Rectal smooth muscle tissue (tissue), 1 donor: ENCODE measurements around the gene TAS1R3.
"Not testable (repeated sequence)": the region's sequence is repeated elsewhere in the genome, so short reads cannot be mapped to it uniquely, and the experiment has no call there.

ENCODE experiments used
- H3K27ac ChIP-seq: one replicate; pipeline ENCODE4 v1.7.0; 2013; ENCODE audit warnings: low read depth, low read length, inconsistent platforms
- H3K27me3 ChIP-seq: one replicate; pipeline ENCODE4 v1.7.0; 2013; ENCODE audit warnings: low read length; ENCODE audit not compliant: control insufficient read depth, insufficient read depth
- H3K36me3 ChIP-seq: one replicate; pipeline ENCODE4 v1.7.0; 2013; ENCODE audit warnings: low read length; ENCODE audit not compliant: control insufficient read depth, insufficient read depth
- H3K4me1 ChIP-seq: one replicate; pipeline ENCODE4 v1.7.0; 2013; ENCODE audit warnings: low read length; ENCODE audit not compliant: control insufficient read depth, insufficient read depth
- H3K4me3 ChIP-seq: one replicate; pipeline ENCODE4 v1.7.0; 2013; ENCODE audit warnings: low read length
- H3K9ac ChIP-seq: one replicate; pipeline ENCODE4 v1.7.0; 2013; ENCODE audit warnings: low read length

TAS1R3 gene

GRCh38 chr1:1361233-1361981 lies 30.3 kb downstream of the TAS1R3 start:
- H3K36me3 ChIP-seq, result no peaks in the 10 kb centered on the region

DNA sequence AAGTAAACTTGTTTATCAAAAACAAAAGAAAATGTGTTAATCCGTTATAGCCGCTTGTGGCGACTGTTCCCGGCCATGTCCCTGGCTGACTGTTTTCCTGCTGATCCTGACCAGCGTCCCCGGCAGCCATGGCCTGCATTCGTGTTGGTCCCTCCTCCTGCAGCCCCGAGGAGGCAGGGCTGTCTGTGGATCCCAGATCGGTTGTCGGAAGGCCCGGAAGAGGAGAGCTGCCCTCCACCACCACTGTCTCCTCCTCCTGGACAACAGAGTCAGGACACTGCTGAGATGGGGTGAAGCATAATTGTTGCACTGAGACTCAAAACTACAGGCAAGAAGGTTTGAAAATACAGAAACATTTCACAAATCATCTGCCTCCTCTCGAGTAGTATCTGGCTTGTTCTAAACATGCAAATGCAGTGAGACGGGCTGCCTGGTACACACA lies 30.9 kb downstream of the TAS1R3 start:
- H3K9ac ChIP-seq, result no peak overlapping the region
- peaks cover 3% of the 10 kb centered on the region for H3K27me3 ChIP-seq

More at GRCh38 chr1:1361233-1361981, 30.3 kb downstream of the TAS1R3 start:
- Histone ChIP-seq H3K4me3 (peak overlapping the region; percentile 44), H3K4me1 (peaks cover 25% of the 10 kb centered on the region), H3K27me3 (peaks cover 3% of the 10 kb centered on the region), H3K9ac (no peak overlapping the region), H3K27ac (peak overlapping the region; percentile 72)

GRCh38 chr1:1364266-1364665 lies 33.2 kb downstream of the TAS1R3 start:
- H3K27me3 ChIP-seq, result peaks cover 3% of the 10 kb centered on the region
- no peak overlapping the region for H3K9ac ChIP-seq
- H3K27ac ChIP-seq, result no peak overlapping the region
- H3K4me3 ChIP-seq, result no peak overlapping the region
- no peaks in the 10 kb centered on the region for H3K36me3 ChIP-seq
- H3K4me1 ChIP-seq, result peaks cover 20% of the 10 kb centered on the region

More for the DNA sequence above, 30.9 kb downstream of the TAS1R3 start:
- Histone ChIP-seq H3K4me3 (no peak overlapping the region), H3K36me3 (no peaks in the 10 kb centered on the region), H3K27ac (peak overlapping the region; percentile 72), H3K4me1 (peaks cover 25% of the 10 kb centered on the region)

DNA sequence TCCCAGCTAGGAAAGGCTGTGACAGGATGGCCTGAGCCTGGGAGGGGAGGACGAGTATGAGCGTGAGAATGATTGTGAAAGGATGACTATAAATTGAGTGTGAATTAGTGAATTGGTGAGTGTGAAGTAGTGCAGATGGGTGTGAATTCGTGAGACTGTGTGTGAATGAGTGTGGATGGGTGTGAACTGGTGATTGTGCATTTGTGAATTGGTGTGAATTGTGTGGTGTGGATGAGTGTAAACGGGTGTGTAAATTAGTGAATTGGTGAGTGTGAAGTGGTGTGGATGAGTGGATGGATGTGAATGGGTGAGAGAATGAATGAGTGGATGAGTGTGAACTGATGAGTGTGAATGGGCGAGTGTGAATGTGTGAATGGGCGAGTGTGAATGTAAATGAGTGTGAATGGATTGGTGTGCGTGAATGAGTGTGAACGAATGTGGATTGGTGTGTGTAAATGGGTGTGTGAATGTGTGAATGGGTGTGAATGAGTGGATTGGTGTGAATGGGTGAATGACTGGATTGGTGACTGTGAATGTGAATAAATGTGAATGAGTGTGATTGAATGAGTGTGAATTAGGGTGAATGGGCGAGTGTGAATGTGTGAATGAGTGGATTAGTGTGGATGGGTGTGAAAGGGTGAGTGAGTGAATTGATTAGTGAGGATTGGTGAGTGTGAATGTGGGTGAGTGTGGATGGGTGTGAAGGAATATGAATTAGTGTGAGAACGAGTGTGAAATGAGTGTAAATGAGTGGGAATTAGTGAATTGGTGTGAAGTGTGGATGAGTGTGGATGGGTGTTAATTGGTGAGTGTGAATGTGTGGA lies 35.0 kb downstream of the TAS1R3 start:
- Histone ChIP-seq H3K27me3 (no peaks in the 10 kb centered on the region), H3K4me1 (peaks cover 7% of the 10 kb centered on the region), H3K4me3 (no peak overlapping the region), H3K36me3 (no peaks in the 10 kb centered on the region), H3K27ac (no peak overlapping the region), H3K9ac (no peak overlapping the region)

DNA sequence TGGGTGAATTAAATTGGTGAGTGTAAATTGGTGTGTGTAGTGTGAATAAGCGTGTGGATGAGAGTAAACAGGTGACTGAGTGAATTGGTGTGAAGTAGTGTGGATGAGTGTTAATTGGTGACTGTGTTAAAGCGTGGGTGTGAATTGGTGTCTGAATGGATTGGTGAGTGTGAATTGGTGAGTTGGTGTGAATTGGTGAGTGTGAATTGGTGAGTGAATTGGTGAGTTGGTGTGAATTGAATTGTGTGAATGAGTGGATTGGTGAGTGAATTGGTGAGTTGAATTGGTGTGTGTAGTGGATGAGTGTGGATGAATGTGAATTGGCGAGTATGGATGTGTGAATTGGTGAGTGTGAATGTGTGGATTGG lies 35.6 kb downstream of the TAS1R3 start:
- Histone ChIP-seq H3K36me3 (no peaks in the 10 kb centered on the region), H3K27me3 (no peaks in the 10 kb centered on the region), H3K4me3 (no peak overlapping the region), H3K9ac (no peak overlapping the region), H3K4me1 (peaks cover 4% of the 10 kb centered on the region), H3K27ac (no peak overlapping the region)

DNA sequence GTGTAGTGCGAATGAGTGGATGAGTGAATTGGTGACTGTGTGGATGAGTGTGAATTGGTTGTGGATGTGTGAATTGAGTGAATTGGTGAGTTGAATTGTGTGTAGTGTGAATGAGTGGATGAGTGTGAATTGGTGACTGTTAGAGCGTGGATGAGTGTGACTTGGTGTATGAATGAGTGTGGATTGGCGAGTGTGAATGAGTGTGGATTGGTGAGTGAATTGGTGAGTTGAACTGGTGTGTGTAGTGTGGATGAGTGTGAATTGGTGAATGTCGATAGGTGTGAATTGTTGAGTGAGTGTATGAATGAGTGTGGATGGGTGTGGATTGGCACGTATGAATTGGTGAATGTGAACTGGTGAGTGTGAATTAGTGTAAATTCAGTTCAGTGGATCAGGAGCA lies 36.2 kb downstream of the TAS1R3 start:
- H3K9ac ChIP-seq, result no peak overlapping the region
- H3K4me1 ChIP-seq, result peaks cover 4% of the 10 kb centered on the region
- no peaks in the 10 kb centered on the region for H3K36me3 ChIP-seq
- H3K27me3 ChIP-seq, result no peaks in the 10 kb centered on the region
- no peak overlapping the region for H3K27ac ChIP-seq
- no peak overlapping the region for H3K4me3 ChIP-seq

GRCh38 chr1:1370094-1370493 lies 39.0 kb downstream of the TAS1R3 start:
- peaks cover 14% of the 10 kb centered on the region for H3K4me1 ChIP-seq
- H3K36me3 ChIP-seq, H3K9ac ChIP-seq, H3K4me3 ChIP-seq, H3K27ac ChIP-seq, H3K27me3 ChIP-seq: not testable (repeated sequence)

DNA sequence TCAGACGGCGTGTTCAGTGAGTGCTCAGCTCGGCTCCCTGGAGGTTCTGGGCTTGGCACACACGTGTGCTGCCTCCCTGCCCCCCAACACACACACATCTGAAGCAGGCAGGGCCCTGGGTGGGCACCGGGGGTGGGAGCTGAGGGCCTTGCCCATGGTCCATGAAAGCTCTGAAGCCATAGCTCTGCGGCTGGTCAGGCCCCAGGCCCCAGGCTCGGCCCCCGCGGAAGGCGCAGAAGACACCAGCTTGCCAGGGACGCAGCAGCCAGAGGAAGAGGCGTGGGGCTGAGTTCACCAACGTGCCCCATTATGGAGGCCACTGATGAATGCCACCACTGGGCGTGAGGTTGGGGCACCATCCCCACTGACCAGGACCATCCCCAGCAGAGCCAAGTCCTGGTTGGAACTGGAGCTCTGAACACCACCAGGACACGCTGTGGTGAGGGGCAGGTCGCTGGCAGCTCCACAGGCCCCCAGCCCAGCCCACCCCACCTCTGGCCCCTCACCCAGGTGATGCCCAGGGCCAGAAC lies 39.8 kb downstream of the TAS1R3 start:
- H3K4me1 ChIP-seq, result peaks cover 14% of the 10 kb centered on the region
- H3K9ac ChIP-seq, result no peak overlapping the region
- H3K4me3 ChIP-seq, result no peak overlapping the region
- no peak overlapping the region for H3K27ac ChIP-seq
- H3K27me3 ChIP-seq, result no peaks in the 10 kb centered on the region
- H3K36me3 ChIP-seq, result no peaks in the 10 kb centered on the region

DNA sequence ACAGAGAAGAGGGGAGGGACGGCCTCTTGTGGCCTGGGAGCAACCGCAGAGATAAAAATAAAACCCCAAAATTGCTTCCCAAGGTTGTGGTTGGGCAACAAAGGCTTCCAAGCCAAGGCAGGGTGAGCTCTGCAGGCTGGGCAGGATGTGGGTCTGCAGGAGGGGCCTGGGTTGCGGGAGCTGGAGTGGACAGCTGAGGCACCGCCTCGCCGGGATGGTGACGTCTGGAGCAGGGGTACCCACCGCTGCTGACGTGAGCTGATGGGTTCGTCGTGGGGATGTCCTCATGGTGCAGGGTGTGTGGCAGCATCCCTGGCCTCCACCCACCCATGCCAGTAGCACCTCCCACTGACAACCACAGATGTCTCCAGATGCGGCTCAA lies 40.3 kb downstream of the TAS1R3 start:
- Histone ChIP-seq H3K4me3 (no peak overlapping the region), H3K27ac (no peak overlapping the region), H3K27me3 (no peaks in the 10 kb centered on the region), H3K36me3 (no peaks in the 10 kb centered on the region), H3K9ac (no peak overlapping the region), H3K4me1 (peaks cover 17% of the 10 kb centered on the region)

- no peak overlapping the region for H3K4me3 ChIP-seq
- no peaks in the 10 kb centered on the region for H3K27me3 ChIP-seq
- H3K36me3 ChIP-seq, result no peaks in the 10 kb centered on the region
- H3K4me1 ChIP-seq, result peaks cover 17% of the 10 kb centered on the region
- no peak overlapping the region for H3K9ac ChIP-seq
- no peak overlapping the region for H3K27ac ChIP-seq
Measured at GRCh38 chr1:1371746-1372711, 40.9 kb downstream of the TAS1R3 start.

GRCh38 chr1:1373051-1373814 lies 42.2 kb downstream of the TAS1R3 start:
- H3K27me3 ChIP-seq, result no peaks in the 10 kb centered on the region
- H3K36me3 ChIP-seq, result no peaks in the 10 kb centered on the region
- H3K4me1 ChIP-seq, result peaks cover 17% of the 10 kb centered on the region
- no peak overlapping the region for H3K27ac ChIP-seq
- H3K9ac ChIP-seq, result no peak overlapping the region
- H3K4me3 ChIP-seq, result no peak overlapping the region
